Urothelium cell line (cell line): ENCODE results near the gene KLRB1.
"Not testable (repeated sequence)": the region's sequence is repeated elsewhere in the genome, so short reads cannot be mapped to it uniquely, and the experiment has no call there.

Experiments used
- DNase-seq: peaks from one replicate; pipeline ENCODE4 v3.0.0; 2011; ENCODE audit warnings: low spot score, mixed read lengths
- FAIRE-seq: peaks from 2 replicates; lab custom pipeline; 2011; peaks lifted over from hg19 to GRCh38; lab: Jason Lieb, UNC

KLRB1 gene

DNA sequence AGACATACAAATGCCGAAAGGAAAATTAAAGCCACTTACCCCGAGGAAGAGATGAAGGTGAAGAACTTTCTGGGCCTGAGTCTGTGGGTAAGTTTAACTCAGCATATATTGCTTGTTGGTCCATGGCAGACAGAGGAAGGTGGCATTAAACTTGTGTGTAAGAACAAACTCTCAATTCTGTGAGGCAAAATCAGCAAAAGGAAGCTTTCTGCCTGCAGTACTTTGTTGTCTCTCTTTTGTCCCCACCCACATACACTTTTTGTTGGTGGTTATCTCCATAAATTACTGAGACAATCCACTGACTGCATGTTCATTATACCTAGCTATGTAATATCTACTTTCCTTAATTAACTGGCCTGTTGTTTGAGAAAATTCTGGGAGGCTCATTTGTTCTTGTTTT, at the start of gene KLRB1:
KLRB1 (minus strand) TSS at position 201 of the 400 bp plus-strand sequence; CDS start at position 124, 77 bp downstream.
- no peak for FAIRE-seq
- no peak for DNase-seq

DNA sequence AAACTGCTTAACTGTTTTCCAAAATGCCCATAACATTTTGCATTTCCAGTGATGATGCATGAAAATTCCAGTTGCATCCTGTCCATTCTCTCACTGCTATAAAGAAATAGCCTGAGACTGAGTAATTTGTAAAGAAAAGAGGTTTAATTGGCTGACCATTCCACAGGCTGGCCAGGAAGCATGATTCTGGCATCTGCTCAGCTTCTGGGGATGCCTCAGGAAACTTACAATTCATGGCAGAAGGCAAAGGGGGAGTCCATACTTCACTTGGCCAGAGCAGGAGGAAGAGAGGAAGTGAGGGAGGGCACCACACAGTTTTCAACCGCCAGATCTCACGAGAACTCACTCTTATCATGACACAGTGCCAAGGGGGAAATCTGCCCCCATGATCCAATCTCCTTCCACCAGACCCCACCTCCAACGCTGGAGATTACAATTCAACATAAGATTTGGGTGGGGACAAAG, 43.6 kb upstream of the KLRB1 start:
- peak; percentile 17 for FAIRE-seq
- no peak for DNase-seq

DNA sequence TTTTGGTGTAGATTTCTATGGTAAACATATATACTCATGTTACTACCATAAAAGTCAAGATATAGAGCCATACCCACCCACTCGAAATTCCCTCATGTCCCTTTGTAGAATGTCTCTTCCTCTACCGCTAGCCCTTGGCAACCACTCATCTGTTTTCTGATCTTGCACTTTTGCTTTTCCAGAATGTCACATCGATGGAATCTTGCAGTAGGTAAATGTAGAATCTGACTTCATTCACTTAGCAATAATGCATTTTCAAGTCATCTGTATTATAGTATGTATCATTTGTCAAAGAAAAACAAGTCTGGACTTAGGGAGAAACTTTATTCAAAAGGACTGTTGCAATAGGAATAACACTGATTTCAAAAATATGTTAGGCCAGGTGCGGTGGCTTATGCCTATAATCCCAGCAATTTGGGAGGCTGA, 42.4 kb upstream of the KLRB1 start:
- no peak for DNase-seq

DNA sequence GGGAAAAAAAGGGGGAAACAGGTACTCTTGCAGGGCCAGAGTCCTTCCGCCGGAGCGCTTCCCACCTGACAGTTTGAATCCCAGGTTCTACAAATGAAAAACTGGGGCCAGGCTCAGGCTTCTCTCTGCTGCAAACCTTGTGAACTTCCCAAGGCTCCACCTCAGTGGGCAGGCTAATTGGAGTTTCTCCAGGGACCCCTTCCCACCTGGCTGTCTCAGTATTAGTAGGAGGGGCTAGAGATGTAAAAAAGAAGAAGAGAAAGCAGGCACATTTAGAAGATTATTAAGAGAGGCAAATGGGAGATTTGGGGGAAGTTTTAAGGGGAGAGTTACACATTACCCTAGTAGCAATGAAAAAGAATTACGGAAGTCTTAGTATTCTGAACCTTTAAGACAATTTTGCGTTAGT, 41.8 kb upstream of the KLRB1 start:
- FAIRE-seq: no peak
- DNase-seq: no peak

More for the DNA sequence above, 42.4 kb upstream of the KLRB1 start:
- no peak for FAIRE-seq

DNA sequence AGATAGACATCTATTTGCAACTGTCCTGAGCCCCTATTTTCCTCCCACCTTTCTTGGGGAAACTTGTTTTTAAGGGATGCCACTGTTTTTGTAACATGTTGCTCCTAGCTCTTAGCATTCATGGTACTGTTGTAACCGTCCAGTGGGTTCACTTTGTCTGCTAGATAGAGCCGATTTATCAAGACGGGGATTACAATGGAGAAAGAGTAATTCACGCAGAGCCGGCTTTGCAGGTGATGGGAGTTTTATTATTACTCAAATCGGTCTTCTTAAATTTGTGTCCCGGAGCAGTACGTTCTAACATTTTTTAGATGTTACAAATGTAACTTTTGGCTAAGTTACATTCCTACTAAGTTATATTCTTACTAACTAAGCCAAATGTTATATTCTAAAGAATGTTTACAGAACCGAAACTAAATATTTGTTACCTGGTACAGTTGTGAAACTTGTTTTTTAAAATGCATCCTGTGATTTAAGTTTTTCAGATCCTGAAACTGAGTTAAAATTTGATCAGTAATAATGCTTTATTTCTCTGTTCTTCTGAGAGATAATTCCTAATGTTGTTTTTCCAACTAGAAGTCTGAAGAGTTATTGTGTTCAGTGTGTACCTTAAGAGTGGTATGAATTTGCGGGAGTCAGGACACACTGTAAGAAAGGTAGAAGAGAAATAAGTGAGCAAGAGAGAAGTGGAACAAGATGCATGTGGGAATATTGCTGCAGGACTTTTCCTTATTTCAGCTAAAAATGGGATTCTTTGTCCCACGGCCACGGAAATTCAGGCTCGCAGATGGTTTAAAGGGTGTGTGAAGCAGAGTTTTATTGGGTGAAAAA, 41.2 kb upstream of the KLRB1 start:
- DNase-seq (no peak), FAIRE-seq (no peak)

DNA sequence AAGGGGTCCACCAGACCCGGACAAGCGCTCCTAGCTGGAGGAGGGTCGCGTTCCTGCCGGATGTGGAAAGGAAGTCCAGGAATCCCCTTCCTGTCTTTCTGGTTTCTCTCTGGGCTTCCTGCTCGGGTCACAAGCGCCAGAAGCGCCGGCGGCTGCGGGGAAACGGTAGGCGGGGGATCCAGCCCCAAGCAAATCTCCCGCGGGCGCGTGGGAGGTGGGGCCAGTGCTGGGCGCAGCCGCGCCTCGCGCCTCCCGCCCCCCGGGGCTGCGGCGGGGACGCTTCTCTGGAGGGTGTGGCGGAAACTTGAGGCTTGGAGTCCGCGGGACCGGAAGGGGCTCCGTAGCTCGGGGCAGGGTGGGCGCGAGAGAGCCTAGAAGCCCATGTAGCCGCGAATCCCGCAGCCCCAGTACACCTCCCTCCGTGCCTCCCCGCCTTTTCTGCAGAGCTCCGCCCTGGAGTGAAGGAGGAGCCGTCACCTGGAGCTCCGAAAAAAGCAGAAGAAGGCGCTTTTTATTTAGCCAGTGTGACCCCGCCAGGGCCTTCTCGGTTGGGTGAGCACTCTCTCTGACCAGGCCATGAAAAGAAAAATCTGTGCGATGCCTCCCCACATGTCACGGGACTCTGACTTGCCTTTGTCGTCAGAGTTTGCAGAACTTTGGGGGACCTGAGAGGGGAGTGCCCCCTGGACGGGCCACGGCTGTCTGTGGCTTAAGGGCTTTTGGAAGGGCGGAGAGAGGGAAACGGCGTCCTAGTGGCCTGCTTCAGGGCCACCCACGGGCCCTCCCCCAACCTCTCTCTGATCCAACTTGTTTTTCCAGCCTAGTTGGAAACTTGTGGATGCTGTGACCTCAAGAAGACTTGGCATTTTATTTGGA, 40.3 kb upstream of the KLRB1 start:
- DNase-seq (peak; percentile 93), FAIRE-seq (peak; percentile 58)

DNA sequence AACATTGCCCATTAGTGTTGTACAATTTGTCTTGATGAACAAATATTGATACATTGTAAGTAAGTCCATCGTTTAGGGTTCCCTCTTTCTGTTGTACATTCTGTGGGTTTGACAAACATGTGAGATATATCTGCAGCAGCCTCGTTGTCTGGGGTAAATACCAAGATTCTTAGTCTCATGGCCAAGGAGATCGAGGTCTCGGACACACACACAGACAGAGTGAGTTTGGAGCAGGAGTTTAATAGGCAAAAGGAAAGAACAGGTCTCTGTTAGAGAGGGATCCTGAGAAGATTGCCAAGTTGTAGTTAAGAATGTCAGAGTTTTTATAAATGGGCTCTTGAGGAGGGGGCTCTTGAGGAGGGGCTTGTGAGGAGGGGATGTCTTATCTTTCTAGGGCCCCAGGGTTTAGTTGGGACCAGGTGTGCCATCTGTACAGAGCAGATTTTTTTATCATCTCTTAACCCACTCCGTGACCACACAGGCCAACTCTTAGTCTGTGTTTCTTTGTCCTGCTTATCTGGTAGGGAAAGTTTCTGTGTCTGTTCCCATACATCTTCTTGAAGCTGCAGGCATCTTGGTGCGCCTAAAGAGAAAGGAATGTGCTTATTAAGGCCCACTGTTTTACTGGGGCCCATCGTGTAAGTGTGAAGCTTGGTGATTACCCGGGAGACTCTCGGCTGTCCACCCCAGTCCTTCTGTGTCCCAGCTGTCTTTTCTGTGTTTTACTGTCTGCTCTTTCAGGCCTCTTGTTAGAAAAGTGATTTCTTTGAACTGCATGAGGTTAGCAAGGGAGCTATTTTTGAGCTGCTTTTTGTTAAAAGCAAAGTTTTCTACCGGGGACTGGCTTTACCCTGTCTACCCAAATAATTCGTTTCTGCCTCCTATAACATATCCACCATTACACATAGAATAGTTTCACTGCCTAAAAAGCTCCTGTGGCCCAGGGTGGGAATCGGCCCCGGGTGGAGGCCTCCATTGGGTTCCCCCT, 39.4 kb upstream of the KLRB1 start:
- DNase-seq (no peak), FAIRE-seq (no peak)

DNA sequence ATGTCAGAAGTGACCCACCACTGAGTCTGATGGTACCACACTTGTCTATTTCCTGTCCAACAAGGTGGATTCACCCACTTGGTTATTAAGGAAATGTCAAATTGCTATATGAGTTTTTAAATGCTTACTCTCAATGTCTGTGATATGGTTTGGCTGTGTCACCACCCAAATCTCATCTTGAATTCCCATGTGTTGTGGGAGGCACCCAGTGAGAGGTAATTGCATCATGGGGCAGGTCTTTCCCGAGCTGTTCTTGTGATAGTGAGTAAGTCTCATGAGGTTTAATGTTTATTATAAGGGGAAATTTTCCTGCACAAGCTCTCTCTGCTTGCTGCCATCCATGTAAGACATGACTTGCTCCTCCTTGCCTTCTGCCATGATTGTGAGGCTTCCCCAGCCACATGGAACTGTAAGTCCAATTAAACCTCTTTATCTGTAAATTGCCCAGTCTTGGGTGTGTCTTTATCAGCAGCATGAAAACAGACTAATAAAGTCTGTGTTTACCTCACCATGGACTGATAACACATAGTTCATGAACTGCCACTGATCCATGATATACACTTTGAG, 37.4 kb upstream of the KLRB1 start:
- FAIRE-seq, DNase-seq: not testable (repeated sequence)

DNA sequence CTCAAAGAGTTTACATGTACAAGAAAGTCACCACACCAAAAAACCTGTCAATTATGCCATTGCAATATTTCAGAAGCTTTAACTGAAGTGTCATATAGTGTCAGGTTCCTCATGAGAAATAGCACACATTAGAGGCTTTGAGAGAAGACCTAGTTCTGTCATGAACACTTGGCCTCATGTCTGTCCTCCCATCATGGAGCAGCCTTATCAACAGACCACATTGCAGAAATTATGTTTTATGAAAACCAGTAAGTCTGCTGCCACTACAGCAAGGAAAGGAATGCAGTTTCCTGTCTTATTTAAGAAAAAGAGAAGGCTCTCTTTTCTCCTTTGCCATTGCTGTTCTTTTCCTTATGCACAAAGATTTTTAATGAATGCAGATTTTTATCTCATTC, 35.5 kb upstream of the KLRB1 start:
- FAIRE-seq (no peak), DNase-seq (no peak)

DNA sequence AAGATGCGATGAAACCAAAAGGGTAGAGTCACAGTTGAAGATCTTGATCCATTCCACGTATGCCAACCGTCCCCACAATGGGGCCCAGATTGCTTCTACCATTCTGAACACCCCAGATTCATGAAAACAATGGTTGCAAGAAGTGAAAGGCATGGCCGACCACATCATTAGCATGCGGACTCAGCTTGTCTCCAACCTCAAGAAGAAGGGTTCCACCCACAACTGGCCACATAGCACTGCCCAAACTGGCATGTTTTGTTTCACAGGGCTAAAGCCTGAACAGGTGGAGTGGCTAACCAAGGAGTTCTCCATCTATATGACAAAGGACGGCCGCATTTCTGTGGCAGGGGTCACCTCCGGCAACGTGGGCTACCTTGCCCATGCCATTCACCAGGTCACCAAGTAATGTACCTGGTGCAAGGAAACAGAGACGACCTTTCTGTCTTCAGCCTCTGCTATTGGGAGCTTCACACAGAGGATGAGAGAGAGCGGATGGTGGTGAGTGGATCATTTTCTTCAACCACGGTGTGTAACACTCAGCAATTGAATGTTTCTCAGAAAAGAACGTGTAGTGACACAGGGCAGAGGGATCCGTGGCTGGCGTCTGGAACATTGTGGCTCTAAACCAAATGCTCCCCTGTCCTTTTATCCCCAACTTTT, 35.0 kb upstream of the KLRB1 start:
- peak; percentile 50 for FAIRE-seq

DNA sequence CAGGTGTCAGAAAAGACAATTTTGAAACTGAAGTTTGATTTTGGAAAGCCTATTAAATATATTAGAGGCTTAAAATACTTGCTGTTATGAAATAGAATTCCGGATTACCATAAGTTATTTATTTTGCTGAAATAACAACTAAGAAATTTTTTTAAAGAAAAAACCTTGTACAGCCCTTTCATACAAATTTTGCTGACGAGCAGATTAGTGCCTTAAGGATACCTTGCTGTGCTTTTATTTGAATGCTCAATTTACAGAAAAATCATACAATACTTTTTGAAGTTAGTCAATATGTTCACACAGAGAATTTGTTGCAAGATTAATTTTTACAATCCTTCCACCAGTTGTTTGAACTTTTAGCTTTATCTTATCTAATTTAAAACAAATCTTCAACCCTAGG, 32.3 kb upstream of the KLRB1 start:
- FAIRE-seq (no peak), DNase-seq (no peak)

More for the DNA sequence above, 35.0 kb upstream of the KLRB1 start:
- DNase-seq: no peak

DNA sequence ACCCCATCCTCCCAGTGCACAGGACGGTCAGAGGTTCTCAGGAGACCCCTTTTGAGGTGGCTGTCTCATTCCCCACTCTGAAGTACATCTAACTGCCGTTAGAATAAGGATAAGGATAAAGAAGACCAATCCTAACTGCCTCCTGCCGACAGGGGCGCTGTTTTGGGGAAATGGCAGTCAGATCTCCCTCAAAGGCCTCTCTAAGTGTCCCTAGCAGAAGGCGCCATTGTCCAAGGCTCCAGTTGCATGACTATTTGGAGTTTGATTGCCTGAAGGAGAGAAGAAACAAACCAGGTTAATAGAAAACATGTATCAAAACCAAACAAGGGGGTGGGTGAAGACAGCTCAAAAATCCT, 29.1 kb upstream of the KLRB1 start:
- DNase-seq (no peak), FAIRE-seq (no peak)

DNA sequence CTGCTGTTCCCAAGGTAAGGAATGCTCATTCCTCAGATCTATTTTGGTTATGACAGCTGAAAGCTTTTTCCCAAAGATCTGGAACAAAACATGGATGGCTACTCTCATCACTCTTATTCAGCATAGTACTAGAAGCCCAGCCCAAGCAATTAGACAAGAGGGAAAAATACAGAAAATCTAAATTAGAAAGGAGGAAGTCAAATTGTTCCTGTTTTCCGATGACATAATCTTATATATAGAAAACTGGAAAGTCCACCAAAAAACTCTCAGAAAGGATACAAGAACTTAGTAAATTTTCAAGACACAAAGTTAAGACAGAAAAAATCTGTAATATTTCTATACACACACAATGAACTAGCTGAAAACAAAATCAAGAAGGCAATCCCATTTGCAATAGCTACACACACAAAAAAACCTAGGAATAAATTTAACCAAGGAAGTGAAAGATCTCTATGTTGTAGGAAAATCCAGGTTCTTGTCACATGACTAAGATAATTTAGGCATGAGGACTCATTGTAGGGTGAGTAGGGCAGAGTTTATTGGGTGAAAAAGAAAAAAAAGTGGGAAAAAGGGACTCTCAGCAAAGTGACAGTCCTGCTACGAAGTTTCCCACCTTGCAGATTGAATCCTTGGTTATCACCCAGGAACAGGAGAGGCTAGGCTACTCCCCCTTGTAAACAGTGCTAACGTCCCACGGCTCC, 28.6 kb upstream of the KLRB1 start:
- FAIRE-seq (no peak), DNase-seq (no peak)

DNA sequence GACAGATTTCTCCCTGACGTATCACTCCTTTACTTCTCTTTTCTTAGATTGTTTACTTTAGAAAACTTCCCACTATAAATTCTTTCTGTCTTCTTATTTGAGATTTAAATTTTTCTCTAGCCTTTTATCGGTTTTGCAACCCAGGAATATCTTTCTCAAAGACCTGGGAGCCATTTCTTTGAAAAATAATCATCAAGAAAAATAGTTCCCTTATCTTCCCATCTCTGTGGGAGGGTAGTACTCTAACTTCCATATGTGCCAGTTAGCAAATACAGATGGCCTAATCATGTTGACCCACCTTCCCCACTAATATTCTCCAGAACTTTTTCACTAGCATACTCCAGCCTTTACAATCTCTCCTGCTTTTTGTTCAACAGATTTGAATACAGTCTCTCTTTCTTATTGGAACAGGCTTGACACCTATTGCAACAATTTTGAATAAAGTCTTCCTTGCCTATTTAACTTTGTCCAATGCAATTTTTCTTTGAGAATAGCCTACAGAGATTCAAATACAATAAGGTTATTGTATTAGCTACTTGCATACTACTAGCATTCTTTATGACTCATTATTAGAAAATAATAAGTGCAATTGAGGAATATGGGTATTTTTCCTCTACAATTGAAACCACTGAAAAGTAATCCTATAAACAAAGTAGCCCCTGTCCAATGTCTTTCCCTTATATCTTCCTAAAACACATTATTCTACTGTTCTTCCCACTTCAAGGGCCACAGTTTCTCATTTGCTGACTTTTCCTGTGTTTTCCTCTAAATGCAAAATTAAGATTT, 27.4 kb upstream of the KLRB1 start:
- FAIRE-seq: no peak

DNA sequence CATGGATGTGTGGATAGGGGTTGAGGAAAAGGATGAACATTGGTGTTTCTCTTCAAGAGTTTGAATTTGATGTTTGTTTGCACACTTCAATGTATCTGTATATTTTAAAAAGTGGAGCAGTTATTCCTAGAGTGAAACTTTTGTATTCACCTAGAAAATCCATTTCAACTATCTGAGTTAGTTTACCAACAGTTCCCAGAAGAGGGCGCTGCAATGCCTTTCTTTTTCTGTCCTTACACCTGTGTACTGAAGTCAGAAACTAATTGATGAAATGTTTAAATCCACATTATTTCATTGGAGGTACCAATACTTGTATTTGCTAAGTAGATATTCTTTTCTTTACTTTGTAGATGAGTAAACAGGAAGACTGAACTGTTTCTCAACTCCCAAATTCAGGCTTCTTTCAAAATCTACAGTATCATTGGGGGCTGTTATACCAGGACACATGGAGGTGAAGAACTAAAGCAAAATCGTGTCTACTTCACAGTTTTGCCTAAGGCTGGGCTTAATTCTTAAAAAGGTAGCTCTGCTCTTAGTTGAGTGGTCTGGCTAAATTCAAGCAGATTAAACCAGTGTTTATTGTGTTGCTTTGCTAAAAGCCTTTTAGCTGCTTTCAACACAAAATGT, 26.6 kb upstream of the KLRB1 start:
- no peak for DNase-seq
- FAIRE-seq: no peak

More for the DNA sequence above, 27.4 kb upstream of the KLRB1 start:
- DNase-seq: no peak

DNA sequence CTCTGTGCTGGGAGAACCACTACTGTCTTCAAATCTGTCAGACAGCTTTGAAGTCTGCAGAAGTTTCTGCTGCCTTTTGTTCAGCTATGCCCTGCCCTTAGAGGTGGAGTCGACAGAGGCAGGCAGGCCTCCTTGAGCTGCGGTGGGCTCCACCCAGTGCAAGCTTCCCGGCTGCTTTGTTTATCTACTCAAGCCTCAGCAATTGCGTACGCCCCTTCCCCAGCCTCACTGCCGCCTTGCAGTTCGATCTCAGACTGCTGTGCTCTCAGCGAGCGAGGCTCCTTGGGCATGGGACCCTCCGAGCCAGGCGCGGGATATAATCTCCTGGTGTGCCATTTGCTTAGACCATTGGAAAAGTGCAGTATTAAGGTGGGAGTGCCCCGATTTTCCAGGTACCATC, 25.1 kb upstream of the KLRB1 start:
- DNase-seq (no peak), FAIRE-seq (no peak)

DNA sequence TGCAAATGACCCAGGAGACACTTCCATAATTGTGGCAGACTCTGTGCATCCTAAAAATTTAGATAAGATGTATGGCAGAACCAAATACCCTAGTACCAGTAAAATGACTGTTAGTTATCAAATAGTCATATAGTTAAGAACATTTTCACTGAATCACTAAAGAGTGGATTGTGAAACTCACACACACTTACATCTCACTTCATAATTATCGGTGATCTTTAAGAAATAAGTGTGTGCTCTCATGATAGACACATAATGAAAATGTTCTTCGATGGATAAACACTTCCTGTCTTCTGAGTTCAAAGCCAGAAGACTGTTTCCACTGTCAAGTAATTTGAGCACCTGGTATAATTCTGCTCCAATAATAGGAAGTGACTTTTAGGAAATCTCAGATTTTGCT, 19.1 kb upstream of the KLRB1 start:
- DNase-seq (no peak), FAIRE-seq (no peak)

DNA sequence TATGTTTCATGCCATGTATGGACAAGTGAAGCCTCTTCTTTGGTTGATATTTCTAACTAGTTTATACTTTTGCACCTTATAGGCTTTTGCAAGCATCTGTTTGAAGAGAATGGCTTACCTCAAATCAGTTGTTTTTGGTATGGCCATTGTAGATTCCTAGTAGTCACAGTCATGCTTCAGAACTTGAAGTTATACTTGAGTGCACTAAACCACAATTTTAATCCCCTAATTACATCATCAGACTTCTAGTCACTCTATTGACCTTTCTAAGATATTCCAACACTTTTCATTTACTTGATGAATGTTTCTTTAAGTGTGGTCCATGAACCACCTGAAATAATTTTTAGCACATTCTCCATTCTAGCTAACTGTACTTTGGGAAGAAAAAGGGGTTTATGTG, 18.6 kb upstream of the KLRB1 start:
- FAIRE-seq (no peak), DNase-seq (no peak)
